ENCODE results near the gene BLOC1S1. TPM values are rescaled to one million over a fixed set of nuclear protein-coding genes. Genes with fewer than 3 reads are reported as not detected.

BLOC1S1 gene
- polyA plus RNA-seq, 2 of the 4 experiments (the other 2 are of a cell fraction), result 112 to 138 TPM

GRCh38 chr12:55718624-55719275 lies 2.9 kb downstream of the BLOC1S1 start:
- no peak for TF ChIP-seq GATA3 (IDR thresholded peaks at IDR 0.05; ENCODE audit: borderline replicate concordance)
- no peak for TF ChIP-seq JUNB (IDR thresholded peaks at IDR 0.05)
- TF ChIP-seq HES2 (IDR thresholded peaks at IDR 0.05), result no peak
- no peak for TF ChIP-seq SMC3 (IDR thresholded peaks at IDR 0.05)
- no peak for TF ChIP-seq POLR2A (IDR thresholded peaks at IDR 0.05; ENCODE audit: low read length)
- no peak for TF ChIP-seq RCOR1 (IDR thresholded peaks at IDR 0.05; ENCODE audit: low read depth, low read length)
- no peak for TF ChIP-seq SREBF2 (IDR thresholded peaks at IDR 0.05)
- no peak for TF ChIP-seq RNF2 (IDR thresholded peaks at IDR 0.05; ENCODE audit: borderline replicate concordance, low read depth)
- no peak for TF ChIP-seq PBX3 (IDR thresholded peaks at IDR 0.05)
- TF ChIP-seq EP300 (IDR thresholded peaks at IDR 0.05), result no peak
- no peak for TF ChIP-seq ESRRA (IDR thresholded peaks at IDR 0.05; ENCODE audit: borderline replicate concordance, low read length)
- no peak for TF ChIP-seq USF2 (IDR thresholded peaks at IDR 0.05)
- no peak for TF ChIP-seq RFX5 (IDR thresholded peaks at IDR 0.05)
- TF ChIP-seq REST (IDR thresholded peaks at IDR 0.05), result no peak
- ATAC-seq, result no peak
- Histone ChIP-seq H3K4me2 (no peak overlapping the region), H3K4me3 (no peak overlapping the region), H3K9me3 (no peaks in the 10 kb centered on the region), H3K4me1 (peaks cover 51% of the 10 kb centered on the region), H3K27ac (no peak overlapping the region)
- 81% methylated on average over 4 of the region's 4 CpGs for WGBS (ENCODE audit: missing lambda C conversion rate)
- FAIRE-seq, result no peak
- POLR2A ChIA-PET, result interaction anchor here (0.9 kb wide), 1 partner anchor 37 kb away, joined by 3 read pairs; a partner anchor contains a TSS
- CTCF ChIA-PET, result interaction anchor here (1.2 to 12.3 kb wide), 6 partner anchors 11 to 224 kb away, joined by 4 to 139 read pairs (median 32); partner anchors contain the start of genes CD63, GDF11 and ITGA7
- DNase-seq (ENCODE audit: low read depth in 1 of 2, low spot score in 1 of 2), result no peak

- no peaks in the 10 kb centered on the region for H3K9me3 ChIP-seq
- DNase-seq (ENCODE audit: low read depth in 1 of 2, low spot score in 1 of 2) (no peak), FAIRE-seq (no peak), ATAC-seq (no peak)
- TF ChIP-seq CBX8 (IDR thresholded peaks at IDR 0.05), result no peak
- TF ChIP-seq CHD4 (IDR thresholded peaks at IDR 0.05; ENCODE audit: borderline replicate concordance), result no peak
- TF ChIP-seq HDAC2 (IDR thresholded peaks at IDR 0.05), result no peak
- no peak for TF ChIP-seq RCOR1 (IDR thresholded peaks at IDR 0.05; ENCODE audit: low read depth, low read length)
- TF ChIP-seq CEBPB (IDR thresholded peaks at IDR 0.05), result no peak
- TF ChIP-seq JUN (IDR thresholded peaks at IDR 0.05), result no peak
- TF ChIP-seq PBX3 (IDR thresholded peaks at IDR 0.05), result no peak
- TF ChIP-seq HOXB13 (CRISPR knock-in tag; IDR thresholded peaks at IDR 0.05; ENCODE audit: low read depth), result no peak
- no peak for TF ChIP-seq REST (IDR thresholded peaks at IDR 0.05)
- peaks cover 54% of the 10 kb centered on the region for H3K4me1 ChIP-seq
- CTCF ChIA-PET, result interaction anchor here (1.2 to 12.3 kb wide), 10 partner anchors 10 to 531 kb away, joined by 4 to 139 read pairs (median 14); partner anchors contain the start of genes CD63 and GDF11
- peak overlapping the region in 1 of 2 experiments; percentile 67; a peak in 3 of 6 replicates for H3K27ac ChIP-seq
- peak overlapping the region; percentile 35; the same call in 2 of the 3 replicates for H3K4me2 ChIP-seq
- no peak overlapping the region for H3K4me3 ChIP-seq
- POLR2A ChIA-PET, result no interaction called here
- WGBS (ENCODE audit: missing lambda C conversion rate), result 93% methylated on average over 7 of the region's 7 CpGs
These were observed 3.5 kb downstream of the BLOC1S1 start for GRCh38 chr12:55719371-55719770.

Data from A549 (cell line).